Measurements from ENCODE around the gene LIN7B.
"Not testable (repeated sequence)": the region's sequence is repeated elsewhere in the genome, so short reads cannot be mapped to it uniquely, and the experiment has no call there.

The LIN7B gene

GRCh38 chr19:49119411-49120324 lies 5.5 kb downstream of the LIN7B start, which contains the start of gene PPFIA3:
TSS of gene PPFIA3 (plus strand) at chr19:49119544. CDS start at chr19:49127874, 8,330 bp downstream.
- no peak for DNase-seq

- no peak for DNase-seq
Observed at GRCh38 chr19:49120325-49120683, 6.1 kb downstream of the LIN7B start.

GRCh38 chr19:49120868-49121267 lies 6.7 kb downstream of the LIN7B start:
- DNase-seq, result no peak

- DNase-seq, result not testable (repeated sequence)
Observed at GRCh38 chr19:49121841-49122240, 7.7 kb downstream of the LIN7B start.

- not testable (repeated sequence) for DNase-seq
Observed at GRCh38 chr19:49123285-49123684, 9.1 kb downstream of the LIN7B start.

- no peak for DNase-seq
Observed at GRCh38 chr19:49125025-49125731, 11.0 kb downstream of the LIN7B start.

- DNase-seq, result no peak
Observed at GRCh38 chr19:49126575-49126974, 12.4 kb downstream of the LIN7B start.

- DNase-seq, result not testable (repeated sequence)
Observed at GRCh38 chr19:49127225-49127624, 13.1 kb downstream of the LIN7B start.

GRCh38 chr19:49127674-49128544 lies 13.7 kb downstream of the LIN7B start:
- peak; percentile 98 for DNase-seq

- no peak for DNase-seq
Observed at GRCh38 chr19:49128545-49129237, 14.5 kb downstream of the LIN7B start.

GRCh38 chr19:49129238-49129583 lies 15.0 kb downstream of the LIN7B start:
- DNase-seq, result no peak

- DNase-seq, result no peak
Observed at GRCh38 chr19:49130325-49130724, 16.2 kb downstream of the LIN7B start.

GRCh38 chr19:49132974-49133609 lies 18.9 kb downstream of the LIN7B start:
- peak; percentile 64 for DNase-seq

GRCh38 chr19:49133621-49134454 lies 19.7 kb downstream of the LIN7B start:
- DNase-seq, result peak; percentile 72

GRCh38 chr19:49135686-49136085 lies 21.5 kb downstream of the LIN7B start:
- no peak for DNase-seq

- DNase-seq, result no peak
Observed at GRCh38 chr19:49136771-49137171, 22.6 kb downstream of the LIN7B start.

GRCh38 chr19:49140951-49141350 lies 26.8 kb downstream of the LIN7B start:
- DNase-seq, result no peak

- no peak for DNase-seq
Observed at GRCh38 chr19:49141352-49141751, 27.2 kb downstream of the LIN7B start.

GRCh38 chr19:49142866-49143335 lies 28.7 kb downstream of the LIN7B start:
- DNase-seq, result peak; percentile 93

GRCh38 chr19:49145573-49146407 lies 31.6 kb downstream of the LIN7B start:
- peak; percentile 87 for DNase-seq
